Dermis microvascular lymphatic vessel endothelial cell (primary cell): ENCODE results near the gene MED25. TPM values are rescaled to one million over a fixed set of nuclear protein-coding genes. Genes with fewer than 3 reads are reported as not detected.

Experiments used
- total RNA-seq: library from RNA; depleted of rRNA; stranded (reverse); fragments of >200 nt; gene quantifications from 2 replicates; pipeline ENCODE4 v1.2.1, GENCODE V29; 2014

The MED25 gene
- total RNA-seq, 1 donor from 2014 or later = 7.6 TPM

Other genes with a start within 250 kb of the MED25 start
- 109 and 127 TPM in 2 replicates for gene NOSIP, start 237.7 kb upstream of the MED25 start, total RNA-seq
- gene PRRG2, start 237.0 kb upstream of the MED25 start, total RNA-seq = 2.4 and 7.1 TPM in 2 replicates
- 1.0 and 2.9 TPM in 2 replicates for gene PRR12, start 227.1 kb upstream of the MED25 start, total RNA-seq
- 23.0 and 31.6 TPM in 2 replicates for gene RRAS, start 178.1 kb upstream of the MED25 start, total RNA-seq
- 5.3 and 9.6 TPM in 2 replicates for gene SCAF1, start 176.1 kb upstream of the MED25 start, total RNA-seq
- gene IRF3, start 152.4 kb upstream of the MED25 start, total RNA-seq = 33.9 and 42.1 TPM in 2 replicates
- gene BCL2L12, start 152.4 kb upstream of the MED25 start, total RNA-seq = 4.0 and 4.6 TPM in 2 replicates
- 383 and 426 TPM in 2 replicates for gene PRMT1, start 141.0 kb upstream of the MED25 start, total RNA-seq
- 0.26 and 0.38 TPM in 2 replicates for gene ADM5, start 128.7 kb upstream of the MED25 start, total RNA-seq
- gene CPT1C, start 127.2 kb upstream of the MED25 start, total RNA-seq = 9.6 and 14.5 TPM in 2 replicates
- not detected in 2 replicates for gene TSKS, start 55.0 kb upstream of the MED25 start, total RNA-seq
- 44.8 and 73.5 TPM in 2 replicates for gene AP2A1, start 51.3 kb upstream of the MED25 start, total RNA-seq
- 12.7 and 18.6 TPM in 2 replicates for gene FUZ, start 5.0 kb upstream of the MED25 start, total RNA-seq
- gene PTOV1, start 32.9 kb downstream of the MED25 start, total RNA-seq = 32.6 and 74.1 TPM in 2 replicates
- gene PNKP, start 49.3 kb downstream of the MED25 start, total RNA-seq = 27.6 and 35.9 TPM in 2 replicates
- 5.1 and 7.6 TPM in 2 replicates for gene AKT1S1, start 59.1 kb downstream of the MED25 start, total RNA-seq
- 7.6 and 9.4 TPM in 2 replicates for gene TBC1D17, start 59.4 kb downstream of the MED25 start, total RNA-seq
- 1.6 and 1.9 TPM in 2 replicates for gene IL4I1, start 78.6 kb downstream of the MED25 start, total RNA-seq
- gene ATF5, start 110.9 kb downstream of the MED25 start, total RNA-seq = 3.3 and 5.2 TPM in 2 replicates
- 18.9 and 24.5 TPM in 2 replicates for gene NUP62, start 111.2 kb downstream of the MED25 start, total RNA-seq
- gene SIGLEC11, start 142.9 kb downstream of the MED25 start, total RNA-seq = not detected in 2 replicates
- gene VRK3, start 207.1 kb downstream of the MED25 start, total RNA-seq = 15.0 and 19.1 TPM in 2 replicates
- gene ZNF473, start 207.7 kb downstream of the MED25 start, total RNA-seq = 3.6 and 5.2 TPM in 2 replicates